H1 (cell line): Measurements from ENCODE around the gene SND1. TPM values are rescaled to one million over a fixed set of nuclear protein-coding genes. Genes with fewer than 3 reads are reported as not detected.

Experiments
- CTCF ChIA-PET: fragments of 300-600 bp; sonication (Branson Sonifier 250); formaldehyde crosslinking; loops from one replicate; lab custom pipeline; 2021; ENCODE audit not compliant: partially characterized antibody; lab: Charles Lee
- POLR2A ChIA-PET: fragments of 300-600 bp; sonication (Branson Sonifier 250); formaldehyde crosslinking; loops from one replicate; lab custom pipeline; 2021; ENCODE audit warnings: inconsistent platforms; ENCODE audit not compliant: partially characterized antibody; lab: Charles Lee
- DNase-seq, 2 experiments: peaks; one replicate each; pipeline versions ENCODE4 v3.0.0 to v3.0.0-alpha.2; 2010 to 2022; ENCODE audit warnings: low spot score in 2 of 2, low read depth in 1 of 2, mixed read lengths in 1 of 2
- FAIRE-seq: peaks from 2 replicates; lab custom pipeline; 2011; peaks lifted over from hg19 to GRCh38; lab: Jason Lieb, UNC
- H2AFZ ChIP-seq: 2 replicates; pipeline ENCODE4 v1.8.1; 2012; ENCODE audit warnings: low read length, inconsistent platforms
- H2AK5ac ChIP-seq: 2 replicates; pipeline ENCODE4 v1.6.1; 2013; ENCODE audit warnings: low read depth, low read length
- H2BK120ac ChIP-seq: replicated peaks from 2 replicates; pipeline ENCODE3; 2013; ENCODE audit warnings: low read depth, low read length, inconsistent platforms
- H2BK12ac ChIP-seq: 2 replicates; pipeline ENCODE4 v1.6.1; 2013; ENCODE audit warnings: low read depth, low read length
- H2BK15ac ChIP-seq: 2 replicates; pipeline ENCODE4 v1.6.1; 2013; ENCODE audit warnings: low read length
- H2BK20ac ChIP-seq: 2 replicates; pipeline ENCODE4 v1.6.1; 2013; ENCODE audit warnings: low read length
- H2BK5ac ChIP-seq: 2 replicates; pipeline ENCODE4 v1.6.1; 2013; ENCODE audit warnings: low read depth, low read length
- H3K14ac ChIP-seq: 2 replicates; pipeline ENCODE4 v1.6.1; 2013; ENCODE audit warnings: inconsistent platforms; ENCODE audit not compliant: insufficient read length
- H3K18ac ChIP-seq: 2 replicates; pipeline ENCODE4 v1.6.1; 2013; ENCODE audit warnings: low read length; ENCODE audit errors: extremely low read depth
- H3K23ac ChIP-seq: 2 replicates; pipeline ENCODE4 v1.6.1; 2013; ENCODE audit warnings: inconsistent platforms; ENCODE audit not compliant: insufficient read length
- H3K23me2 ChIP-seq: 2 replicates; pipeline ENCODE4 v1.6.1; 2013; ENCODE audit warnings: low read depth, low read length
- H3K27ac ChIP-seq: 2 replicates; pipeline ENCODE4 v1.6.1; 2011; ENCODE audit warnings: low read depth, low read length, inconsistent platforms
- H3K27me3 ChIP-seq, 4 experiments: replicated peaks in 1 of 4; 1 replicate in 1 of 4; 2 replicates in 3 of 4; pipeline versions ENCODE4 v1.6.1 to v1.8.1; 2011 to 2013; ENCODE audit warnings: low read length in 3 of 4, mild to moderate bottlenecking in 3 of 4, inconsistent platforms in 2 of 4, mixed read lengths in 2 of 4, moderate library complexity in 1 of 4; ENCODE audit not compliant: control insufficient read depth in 3 of 4, insufficient read depth in 3 of 4; ENCODE audit errors: extremely low read depth in 1 of 4
- H3K36me3 ChIP-seq, 4 experiments: 2 replicates each; pipeline versions ENCODE4 v1.6.1 to v1.8.1; 2011 to 2013; ENCODE audit warnings: mild to moderate bottlenecking in 4 of 4, low read length in 3 of 4, moderate library complexity in 2 of 4, control low read depth in 1 of 4, inconsistent platforms in 1 of 4; ENCODE audit not compliant: insufficient read depth in 4 of 4, control insufficient read depth in 2 of 4
- H3K4ac ChIP-seq: replicated peaks from 2 replicates; pipeline ENCODE3; 2013; ENCODE audit warnings: low read length, low read depth, mixed read lengths, inconsistent platforms; ENCODE audit not compliant: insufficient read length
- H3K4me1 ChIP-seq, 4 experiments: replicated peaks in 1 of 4; 1 replicate in 1 of 4; 2 replicates in 3 of 4; pipeline versions ENCODE4 v1.6.1 to v1.8.1; 2011 to 2013; ENCODE audit warnings: low read length in 3 of 4, inconsistent platforms in 2 of 4, mixed read lengths in 1 of 4; ENCODE audit not compliant: insufficient read depth in 4 of 4, control insufficient read depth in 3 of 4
- H3K4me2 ChIP-seq, 2 experiments: 2 replicates each; pipeline versions ENCODE4 v1.6.1 to v1.8.1; 2011 to 2013; ENCODE audit warnings: low read depth in 2 of 2, low read length in 2 of 2, control low read depth in 1 of 2, inconsistent platforms in 1 of 2, mild to moderate bottlenecking in 1 of 2; ENCODE audit not compliant: insufficient read depth in 1 of 2
- H3K4me3 ChIP-seq, 4 experiments: fragments of 200-600, 300-600 bp in 1 of 4; sonication (generic), shearing (Covaris generic), sonication (Bioruptor Twin) in 1 of 4; 2 replicates each; pipeline versions ENCODE4 v1.5.1 to v1.8.1; 2011 to 2016; ENCODE audit warnings: low read length in 4 of 4, low read depth in 3 of 4, control low read depth in 2 of 4, inconsistent platforms in 2 of 4, mild to moderate bottlenecking in 2 of 4, mixed read lengths in 1 of 4, moderate library complexity in 1 of 4; ENCODE audit not compliant: insufficient read depth in 2 of 4; ENCODE audit errors: extremely low read depth in 1 of 4
- H3K56ac ChIP-seq: replicated peaks from 2 replicates; pipeline ENCODE3; 2013; ENCODE audit warnings: low read depth, mild to moderate bottlenecking, mixed read lengths, low read length, inconsistent platforms; ENCODE audit not compliant: insufficient read length
- H3K79me1 ChIP-seq: 2 replicates; pipeline ENCODE4 v1.6.1; 2013; ENCODE audit warnings: low read depth, low read length, control low read depth
- H3K79me2 ChIP-seq, 2 experiments: 2 replicates each; pipeline versions ENCODE4 v1.6.1 to v1.8.1; 2012 to 2013; ENCODE audit warnings: low read length in 2 of 2, mild to moderate bottlenecking in 2 of 2, inconsistent platforms in 1 of 2; ENCODE audit not compliant: insufficient read depth in 2 of 2, control insufficient read depth in 1 of 2
- H3K9ac ChIP-seq, 4 experiments: replicated peaks in 1 of 4; 1 replicate in 1 of 4; 2 replicates in 3 of 4; pipeline versions ENCODE4 v1.6.1 to v1.8.1; 2011 to 2013; ENCODE audit warnings: low read depth in 3 of 4, low read length in 3 of 4, control low read depth in 2 of 4, mild to moderate bottlenecking in 2 of 4, moderate library complexity in 2 of 4, inconsistent platforms in 1 of 4; ENCODE audit errors: extremely low read depth in 1 of 4
- H3K9me3 ChIP-seq, 2 experiments: 2 replicates each; pipeline versions ENCODE4 v1.6.1 to v1.8.1; 2012 to 2013; ENCODE audit warnings: mild to moderate bottlenecking in 2 of 2, moderate library complexity in 2 of 2, control low read depth in 1 of 2, inconsistent platforms in 1 of 2, low read depth in 1 of 2, low read length in 1 of 2, mixed read lengths in 1 of 2; ENCODE audit not compliant: insufficient read depth in 2 of 2
- H4K20me1 ChIP-seq, 2 experiments: replicated peaks in 1 of 2; 2 replicates each; pipeline versions ENCODE3 to v1.8.1; 2011 to 2013; ENCODE audit warnings: inconsistent platforms in 2 of 2, low read length in 2 of 2, mild to moderate bottlenecking in 1 of 2; ENCODE audit not compliant: insufficient read depth in 2 of 2, control insufficient read depth in 1 of 2
- H4K5ac ChIP-seq: 2 replicates; pipeline ENCODE4 v1.6.1; 2013; ENCODE audit warnings: low read length, low read depth, mixed read lengths, inconsistent platforms; ENCODE audit not compliant: insufficient read length
- H4K8ac ChIP-seq: 2 replicates; pipeline ENCODE4 v1.8.0; 2013; ENCODE audit warnings: mild to moderate bottlenecking, moderate library complexity, low read length, inconsistent platforms; ENCODE audit not compliant: insufficient read depth; ENCODE audit errors: extremely low read depth
- H4K91ac ChIP-seq: replicated peaks from 2 replicates; pipeline ENCODE3; 2013; ENCODE audit warnings: low read length, mixed read lengths, inconsistent platforms; ENCODE audit not compliant: insufficient read length
- CTCF ChIP-seq, 3 experiments: IDR thresholded peaks; 1 replicate in 2 of 3; 2 replicates in 1 of 3; pipeline versions ENCODE4 v1.5.1 to v1.6.1; 2011; ENCODE audit warnings: low read length in 3 of 3, mild to moderate bottlenecking in 3 of 3, inconsistent platforms in 2 of 3, low read depth in 1 of 3, moderate library complexity in 1 of 3; ENCODE audit not compliant: insufficient read depth in 1 of 3; ENCODE audit errors: control extremely low read depth in 1 of 3
- SP4 ChIP-seq: IDR thresholded peaks from 2 replicates; pipeline ENCODE4 v1.6.1; 2012; ENCODE audit warnings: low read length, inconsistent platforms
- TAF7 ChIP-seq: optimal IDR thresholded peaks from 2 replicates; pipeline ENCODE3; 2011; ENCODE audit warnings: low read depth, mild to moderate bottlenecking, inconsistent platforms, low read length, moderate library complexity, borderline replicate concordance
- WGBS, 2 experiments: shearing (Covaris generic) in 1 of 2; methylation state at CpG; one replicate each; pipeline versions ENCODE4 v1.1.6 to v1.1.7; 2013 to 2015; ENCODE audit warnings: low lambda C conversion rate in 2 of 2, mixed read lengths in 2 of 2, inconsistent platforms in 1 of 2, low coverage in 1 of 2, missing lambda C conversion rate in 1 of 2; ENCODE audit not compliant: insufficient replicate concordance in 2 of 2, insufficient coverage in 1 of 2, insufficient read length in 1 of 2; ENCODE audit errors: extremely low coverage in 1 of 2, missing lambda C conversion rate in 1 of 2; 5-methylcytosine and 5-hydroxymethylcytosine counted together
- polyA plus RNA-seq, 7 experiments: library from polyadenylated mRNA; depleted of rRNA in 3 of 7; stranded (reverse) in 5 of 7; unstranded in 2 of 7; fragments of >200 nt in 5 of 7; fragments of 200-250 nt in 2 of 7; gene quantifications; 1 replicate in 5 of 7; 2 replicates in 1 of 7; 4 replicates in 1 of 7; pipeline versions ENCODE4 v1.2.1 to v1.2.3, GENCODE V29; 2011 to 2013; ENCODE audit warnings: missing spikeins in 2 of 7, mixed read lengths in 2 of 7
- total RNA-seq: library from RNA; stranded (reverse); fragmentation: NEBNext Ultra II Directional; extraction: Animal tissue kit (Norgen Biotek cat#: 25700); gene quantifications from 2 replicates; pipeline ENCODE4 v1.2.1, GENCODE V29; 2021

SND1 gene
- total and polyA plus RNA-seq, 2 of the 8 experiments (the other 6 are each of a cell fraction or from before 2014, with no cell fraction given): 122 to 290 TPM

GRCh38 chr7:127680983-127681382 lies 29.0 kb downstream of the SND1 start:
- H2BK120ac ChIP-seq: no peak overlapping the region
- H3K18ac ChIP-seq: no peak overlapping the region
- H4K20me1 ChIP-seq: no peaks in the 10 kb centered on the region
- H3K4me1 ChIP-seq: peaks cover 10 to 46% (median 24%) of the 10 kb centered on the region in 4 experiments
- H2AFZ ChIP-seq: no peak overlapping the region
- H2BK5ac ChIP-seq: no peak overlapping the region
- no peak overlapping the region for H3K23ac ChIP-seq
- H2AK5ac ChIP-seq: no peak overlapping the region
- no peak overlapping the region for H3K56ac ChIP-seq
- 98% methylated on average over 3 of the region's 3 CpGs; no CpG with 5 or more reads in 1 of the 2 experiments for WGBS, 2 experiments
- DNase-seq (no peak), FAIRE-seq (no peak)
- H4K91ac ChIP-seq: no peak overlapping the region
- no peak overlapping the region for H3K9ac ChIP-seq
- H3K36me3 ChIP-seq: peaks cover 0 to 6% (median 2%) of the 10 kb centered on the region in 4 experiments; a peak in 2 of 8 replicates
- H3K79me1 ChIP-seq: no peaks in the 10 kb centered on the region
- CTCF ChIA-PET: no interaction called here
- H3K4me2 ChIP-seq: no peak overlapping the region
- POLR2A ChIA-PET: no interaction called here
- no peak overlapping the region for H4K8ac ChIP-seq
- TF ChIP-seq CTCF (IDR thresholded peaks at IDR 0.05; ENCODE audit: control extremely low read depth in 1 of 3, insufficient read depth in 1 of 3, low read depth in 1 of 3, low read length in 3 of 3): peak in 1 of 3 experiments; percentile 2; a peak in 1 of 4 replicates
- TF ChIP-seq TAF7: no peak
- TF ChIP-seq SP4: no peak
- peaks cover 3% of the 10 kb centered on the region; the same call in 1 of the 2 replicates for H3K23me2 ChIP-seq
- H3K79me2 ChIP-seq: peaks cover 3 to 86% of the 10 kb centered on the region in 2 experiments; a peak in 3 of 4 replicates
- no peaks in the 10 kb centered on the region for H3K9me3 ChIP-seq
- H2BK20ac ChIP-seq: no peak overlapping the region
- no peak overlapping the region for H3K4me3 ChIP-seq
- H3K14ac ChIP-seq: no peak overlapping the region
- H3K4ac ChIP-seq: no peak overlapping the region
- H2BK12ac ChIP-seq: no peak overlapping the region
- no peak overlapping the region for H2BK15ac ChIP-seq
- H3K27ac ChIP-seq: no peak overlapping the region
- H4K5ac ChIP-seq: no peak overlapping the region
- no peaks in the 10 kb centered on the region for H3K27me3 ChIP-seq
